Kidney (tissue), 14 donors: ENCODE data around the gene HMGA1. TPM values are rescaled to one million over a fixed set of nuclear protein-coding genes. Genes with fewer than 3 reads are reported as not detected.
A peak's percentile ranks its signal among the peaks of the same experiment; 100 is the strongest.

Source experiments
- DNase-seq, 5 donors: peaks; one replicate each; pipeline ENCODE4 v3.0.0-alpha.2; 2013 to 2020
- FAIRE-seq: peaks from 2 replicates; lab custom pipeline; 2012; peaks lifted over from hg19 to GRCh38; lab: Jason Lieb, UNC
- H3K27ac ChIP-seq, 2 donors: one replicate each; pipeline ENCODE4 v1.7.0; 2013; ENCODE audit warnings: low read depth in 2 of 2, low read length in 2 of 2, inconsistent platforms in 1 of 2
- H3K27me3 ChIP-seq: one replicate; pipeline ENCODE4 v1.7.1; 2013; ENCODE audit warnings: low read length, inconsistent platforms; ENCODE audit not compliant: control insufficient read depth, insufficient read depth
- H3K36me3 ChIP-seq, 3 donors: one replicate each; pipeline versions ENCODE4 v1.7.0 to v1.7.1; 2013; ENCODE audit warnings: low read length in 3 of 3, control low read depth in 1 of 3, inconsistent platforms in 1 of 3; ENCODE audit not compliant: insufficient read depth in 3 of 3, control insufficient read depth in 2 of 3
- H3K4me1 ChIP-seq, 3 donors: one replicate each; pipeline versions ENCODE4 v1.7.0 to v1.7.1; 2013; ENCODE audit warnings: low read length in 3 of 3, inconsistent platforms in 1 of 3, low read depth in 1 of 3; ENCODE audit not compliant: control insufficient read depth in 2 of 3, insufficient read depth in 2 of 3
- H3K4me3 ChIP-seq, 3 donors: one replicate each; pipeline versions ENCODE4 v1.7.0 to v1.8.1; 2013; ENCODE audit warnings: low read length in 3 of 3, control low read depth in 1 of 3, inconsistent platforms in 1 of 3
- H3K9ac ChIP-seq, 3 donors: one replicate each; pipeline versions ENCODE4 v1.7.0 to v1.7.1; 2013; ENCODE audit warnings: low read length in 3 of 3, control low read depth in 1 of 3, inconsistent platforms in 1 of 3
- H3K9me3 ChIP-seq, 3 donors: one replicate each; pipeline versions ENCODE4 v1.7.0 to v1.7.1; 2013; ENCODE audit warnings: low read length in 3 of 3, control low read depth in 1 of 3, inconsistent platforms in 1 of 3; ENCODE audit not compliant: control insufficient read depth in 2 of 3, insufficient read depth in 1 of 3
- CTCF ChIP-seq: IDR thresholded peaks from 3 replicates; pipeline ENCODE4 v1.5.1; 2012; ENCODE audit warnings: mild to moderate bottlenecking, moderate library complexity, borderline replicate concordance; ENCODE audit not compliant: insufficient read depth; ENCODE audit errors: extremely low read depth
- intact Hi-C: fragments of 100-400 bp; cut with DNase I; formaldehyde crosslinking; loops from one replicate; pipeline ENCODE4 v1.11.1; 2022
- polyA plus RNA-seq: library from polyadenylated mRNA; stranded (reverse); fragments of 350-450 nt; fragmentation: Illumina TruSeq; extraction: RNeasy Lipid Tissue Mini Kit (QIAGEN cat#74804); gene quantifications from one replicate; pipeline ENCODE4 v1.2.3, GENCODE V29; 2014; ENCODE audit warnings: low read depth, low replicate concordance; ENCODE audit not compliant: insufficient read depth
- total RNA-seq: library from RNA; stranded (reverse); fragmentation: NEBNext Ultra II Directional; extraction: Animal tissue kit (Norgen Biotek cat#: 25700); gene quantifications from one replicate; pipeline ENCODE4 v1.2.1, GENCODE V29; 2021
- donor health status: control.
- donor health status: control.
- donor health status: control.
- donor health status: control.
- donor health status: control.
- donor health status: DM: yes; HTN: yes; CAD: no.
- donor health status: Normal renal cell carcinoma (clear cell type).

Gene HMGA1
- total and polyA plus RNA-seq, 2 donors from 2014 or later: 27.1 to 46.5 TPM

GRCh38 chr6:34205466-34205865 is 31.2 kb upstream of the HMGA1 start:
- H3K4me1 ChIP-seq: no peaks in the 10 kb centered on the region
- no peaks in the 10 kb centered on the region for H3K36me3 ChIP-seq
- TF ChIP-seq CTCF: no peak
- no peak overlapping the region for H3K9ac ChIP-seq
- no peak overlapping the region for H3K27ac ChIP-seq
- no peaks in the 10 kb centered on the region for H3K9me3 ChIP-seq
- DNase-seq: peak in 1 of 5 donors; percentile 36
- no peak for FAIRE-seq
- H3K4me3 ChIP-seq: no peak overlapping the region
- no peaks in the 10 kb centered on the region for H3K27me3 ChIP-seq
- intact Hi-C loops: no loop called here

GRCh38 chr6:34205916-34206315 is 30.8 kb upstream of the HMGA1 start:
- intact Hi-C loops: no loop called here
- Histone ChIP-seq H3K9me3 (no peaks in the 10 kb centered on the region), H3K9ac (no peak overlapping the region), H3K4me1 (no peaks in the 10 kb centered on the region), H3K27me3 (no peaks in the 10 kb centered on the region), H3K4me3 (no peak overlapping the region), H3K27ac (no peak overlapping the region), H3K36me3 (no peaks in the 10 kb centered on the region)
- no peak for FAIRE-seq
- DNase-seq: peak in 1 of 5 donors; percentile 9
- TF ChIP-seq CTCF: no peak

- no peak for TF ChIP-seq CTCF
- FAIRE-seq (no peak), DNase-seq (peak in 1 of 5 donors; percentile 20)
- Histone ChIP-seq H3K4me1 (no peaks in the 10 kb centered on the region), H3K9me3 (no peaks in the 10 kb centered on the region), H3K36me3 (no peaks in the 10 kb centered on the region), H3K4me3 (no peak overlapping the region), H3K9ac (no peak overlapping the region), H3K27me3 (no peaks in the 10 kb centered on the region), H3K27ac (no peak overlapping the region)
- intact Hi-C loops: no loop called here
Observed at GRCh38 chr6:34206726-34207125, 29.9 kb upstream of the HMGA1 start.

- no peaks in the 10 kb centered on the region for H3K36me3 ChIP-seq
- no peak for TF ChIP-seq CTCF
- H3K9ac ChIP-seq: no peak overlapping the region
- intact Hi-C loops: no loop called here
- no peak overlapping the region for H3K4me3 ChIP-seq
- H3K9me3 ChIP-seq: no peaks in the 10 kb centered on the region
- no peaks in the 10 kb centered on the region for H3K27me3 ChIP-seq
- H3K4me1 ChIP-seq: no peaks in the 10 kb centered on the region
- DNase-seq: peak in 1 of 5 donors; percentile 18
- H3K27ac ChIP-seq: no peak overlapping the region
- no peak for FAIRE-seq
Observed at GRCh38 chr6:34207695-34208443, 28.8 kb upstream of the HMGA1 start.
